ENCODE data around the gene SLC7A1. TPM values are rescaled to one million over a fixed set of nuclear protein-coding genes. Genes with fewer than 3 reads are reported as not detected.

SLC7A1 gene
- total RNA-seq, 2 donors from 2014 or later, result 191 to 193 TPM

- Mint-ChIP-seq H3K4me3 (peak overlapping the region; percentile 94 to 98), H3K9me3 (no peaks in the 10 kb centered on the region), H3K27ac (peak overlapping the region; percentile 98), H3K27me3 (ENCODE audit: low read depth) (no peaks in the 10 kb centered on the region), H3K4me1 (ENCODE audit: low read depth) (peaks cover 44% of the 10 kb centered on the region), H3K36me3 (ENCODE audit: insufficient read depth in 2 of 2) (peaks cover 2 to 17% of the 10 kb centered on the region in 2 donors)
- DNase-seq (no peak), ATAC-seq (replicated peaks in 1 of 2) (no peak)
Measured at GRCh38 chr13:29596064-29596418, 553 bp upstream of the SLC7A1 start.

GRCh38 chr13:29594710-29595379 lies 643 bp downstream of the SLC7A1 start:
- H3K27ac Mint-ChIP-seq, result peak overlapping the region; percentile 97
- DNase-seq, result peak; percentile 80 to 83
- no peaks in the 10 kb centered on the region for H3K27me3 Mint-ChIP-seq (ENCODE audit: low read depth)
- H3K4me3 Mint-ChIP-seq, result peak overlapping the region; percentile 89 to 96
- peak; percentile 53 to 65 for ATAC-seq (replicated peaks in 1 of 2)
- H3K9me3 Mint-ChIP-seq, result no peaks in the 10 kb centered on the region
- H3K36me3 Mint-ChIP-seq (ENCODE audit: insufficient read depth in 2 of 2), result peaks cover 2 to 22% of the 10 kb centered on the region in 2 donors
- peaks cover 55% of the 10 kb centered on the region for H3K4me1 Mint-ChIP-seq (ENCODE audit: low read depth)

- Mint-ChIP-seq H3K9me3 (no peaks in the 10 kb centered on the region), H3K4me3 (peak overlapping the region; percentile 89 to 96), H3K4me1 (ENCODE audit: low read depth) (peaks cover 60% of the 10 kb centered on the region), H3K27me3 (ENCODE audit: low read depth) (no peaks in the 10 kb centered on the region), H3K36me3 (ENCODE audit: insufficient read depth in 2 of 2) (peaks cover 2 to 24% of the 10 kb centered on the region in 2 donors), H3K27ac (peak overlapping the region; percentile 97)
- ATAC-seq (replicated peaks in 1 of 2) (peak; percentile 20 to 39), DNase-seq (peak; percentile 51 to 55)
Measured at GRCh38 chr13:29594303-29594709, 1.2 kb downstream of the SLC7A1 start.

GRCh38 chr13:29593605-29594297 lies 1.7 kb downstream of the SLC7A1 start:
- Mint-ChIP-seq H3K36me3 (ENCODE audit: insufficient read depth in 2 of 2) (peaks cover 2 to 24% of the 10 kb centered on the region in 2 donors), H3K4me3 (peak overlapping the region; percentile 89 to 96), H3K27me3 (ENCODE audit: low read depth) (no peaks in the 10 kb centered on the region), H3K4me1 (ENCODE audit: low read depth) (peaks cover 66% of the 10 kb centered on the region), H3K9me3 (no peaks in the 10 kb centered on the region), H3K27ac (peak overlapping the region; percentile 97)
- no peak for ATAC-seq (replicated peaks in 1 of 2)
- no peak for DNase-seq

- Mint-ChIP-seq H3K36me3 (ENCODE audit: insufficient read depth in 2 of 2) (peaks cover 7 to 36% of the 10 kb centered on the region in 2 donors), H3K27ac (peak overlapping the region; percentile 58), H3K9me3 (no peaks in the 10 kb centered on the region), H3K4me1 (ENCODE audit: low read depth) (peaks cover 81% of the 10 kb centered on the region), H3K4me3 (peak overlapping the region; percentile 21 to 44), H3K27me3 (ENCODE audit: low read depth) (no peaks in the 10 kb centered on the region)
- ATAC-seq (replicated peaks in 1 of 2) (no peak), DNase-seq (no peak)
Measured at GRCh38 chr13:29591310-29591709, 4.2 kb downstream of the SLC7A1 start.

- H3K27ac Mint-ChIP-seq, result peak overlapping the region; percentile 60
- peaks cover 7 to 36% of the 10 kb centered on the region in 2 donors for H3K36me3 Mint-ChIP-seq (ENCODE audit: insufficient read depth in 2 of 2)
- H3K9me3 Mint-ChIP-seq, result no peaks in the 10 kb centered on the region
- ATAC-seq (replicated peaks in 1 of 2), result no peak
- peak overlapping the region in 1 of 2 donors; percentile 46 for H3K4me3 Mint-ChIP-seq
- H3K4me1 Mint-ChIP-seq (ENCODE audit: low read depth), result peaks cover 90% of the 10 kb centered on the region
- no peak for DNase-seq
- no peaks in the 10 kb centered on the region for H3K27me3 Mint-ChIP-seq (ENCODE audit: low read depth)
Measured at GRCh38 chr13:29589967-29590366, 5.5 kb downstream of the SLC7A1 start.

GRCh38 chr13:29589234-29589633 lies 6.3 kb downstream of the SLC7A1 start:
- Mint-ChIP-seq H3K4me3 (no peak overlapping the region), H3K27me3 (ENCODE audit: low read depth) (no peaks in the 10 kb centered on the region), H3K4me1 (ENCODE audit: low read depth) (peaks cover 94% of the 10 kb centered on the region), H3K27ac (no peak overlapping the region), H3K36me3 (ENCODE audit: insufficient read depth in 2 of 2) (peaks cover 7 to 36% of the 10 kb centered on the region in 2 donors), H3K9me3 (no peaks in the 10 kb centered on the region)
- DNase-seq (no peak), ATAC-seq (replicated peaks in 1 of 2) (no peak)

GRCh38 chr13:29587645-29588044 lies 7.8 kb downstream of the SLC7A1 start:
- DNase-seq (no peak), ATAC-seq (replicated peaks in 1 of 2) (no peak)
- H3K27me3 Mint-ChIP-seq (ENCODE audit: low read depth), result no peaks in the 10 kb centered on the region
- H3K9me3 Mint-ChIP-seq, result no peaks in the 10 kb centered on the region
- no peak overlapping the region for H3K4me3 Mint-ChIP-seq
- peaks cover 5 to 24% of the 10 kb centered on the region in 2 donors for H3K36me3 Mint-ChIP-seq (ENCODE audit: insufficient read depth in 2 of 2)
- H3K4me1 Mint-ChIP-seq (ENCODE audit: low read depth), result peaks cover 91% of the 10 kb centered on the region
- no peak overlapping the region for H3K27ac Mint-ChIP-seq

- Mint-ChIP-seq H3K4me1 (ENCODE audit: low read depth) (peaks cover 86% of the 10 kb centered on the region), H3K27ac (no peak overlapping the region), H3K4me3 (no peak overlapping the region), H3K9me3 (no peaks in the 10 kb centered on the region), H3K27me3 (ENCODE audit: low read depth) (no peaks in the 10 kb centered on the region), H3K36me3 (ENCODE audit: insufficient read depth in 2 of 2) (peaks cover 5 to 15% of the 10 kb centered on the region in 2 donors)
- DNase-seq (no peak), ATAC-seq (replicated peaks in 1 of 2) (no peak)
Measured at GRCh38 chr13:29583073-29583785, 12.3 kb downstream of the SLC7A1 start.

GRCh38 chr13:29582171-29582570 lies 13.3 kb downstream of the SLC7A1 start:
- no peaks in the 10 kb centered on the region for H3K9me3 Mint-ChIP-seq
- peaks cover 2 to 11% of the 10 kb centered on the region in 2 donors for H3K36me3 Mint-ChIP-seq (ENCODE audit: insufficient read depth in 2 of 2)
- H3K4me3 Mint-ChIP-seq, result no peak overlapping the region
- H3K27ac Mint-ChIP-seq, result no peak overlapping the region
- H3K4me1 Mint-ChIP-seq (ENCODE audit: low read depth), result peaks cover 84% of the 10 kb centered on the region
- ATAC-seq (replicated peaks in 1 of 2) (no peak), DNase-seq (no peak)
- no peaks in the 10 kb centered on the region for H3K27me3 Mint-ChIP-seq (ENCODE audit: low read depth)

GRCh38 chr13:29581666-29582065 lies 13.8 kb downstream of the SLC7A1 start:
- ATAC-seq (replicated peaks in 1 of 2) (no peak), DNase-seq (no peak)
- Mint-ChIP-seq H3K27ac (no peak overlapping the region), H3K4me1 (ENCODE audit: low read depth) (peaks cover 79% of the 10 kb centered on the region), H3K27me3 (ENCODE audit: low read depth) (no peaks in the 10 kb centered on the region), H3K4me3 (no peak overlapping the region), H3K36me3 (ENCODE audit: insufficient read depth in 2 of 2) (peaks cover 1 to 9% of the 10 kb centered on the region in 2 donors), H3K9me3 (no peaks in the 10 kb centered on the region)

- Mint-ChIP-seq H3K27me3 (ENCODE audit: low read depth) (no peaks in the 10 kb centered on the region), H3K4me3 (no peak overlapping the region), H3K36me3 (ENCODE audit: insufficient read depth in 2 of 2) (peaks cover 0 to 11% of the 10 kb centered on the region in 2 donors), H3K4me1 (ENCODE audit: low read depth) (peaks cover 65% of the 10 kb centered on the region), H3K27ac (no peak overlapping the region), H3K9me3 (no peaks in the 10 kb centered on the region)
- DNase-seq (no peak), ATAC-seq (replicated peaks in 1 of 2) (no peak)
Measured at GRCh38 chr13:29579094-29579493, 16.4 kb downstream of the SLC7A1 start.
